Neural crest cell (in vitro differentiated cells): ENCODE data around the gene LYL1. TPM values are rescaled to one million over a fixed set of nuclear protein-coding genes. Genes with fewer than 3 reads are reported as not detected.

Experiments used
- DNase-seq: peaks from one replicate; pipeline ENCODE4 v3.0.0; 2021; ENCODE audit warnings: low read depth, mixed read lengths, low spot score
- H3K27ac Mint-ChIP-seq: one replicate; pipeline ENCODE4 v1.8.0; 2021; ENCODE audit warnings: mild to moderate bottlenecking, mixed read lengths; ENCODE audit not compliant: unreplicated experiment
- H3K27me3 Mint-ChIP-seq: 2 replicates; pipeline ENCODE4 v1.8.0; 2021; ENCODE audit warnings: low read depth, mild to moderate bottlenecking, mixed read lengths
- H3K36me3 Mint-ChIP-seq: 2 replicates; pipeline ENCODE4 v1.8.0; 2021; ENCODE audit warnings: low read depth, mild to moderate bottlenecking, mixed read lengths
- H3K4me1 Mint-ChIP-seq: 2 replicates; pipeline ENCODE4 v1.8.0; 2021; ENCODE audit warnings: mixed read lengths
- H3K4me3 Mint-ChIP-seq: one replicate; pipeline ENCODE4 v1.8.0; 2021; ENCODE audit warnings: mild to moderate bottlenecking, mixed read lengths
- H3K9me3 Mint-ChIP-seq: 2 replicates; pipeline ENCODE4 v1.8.0; 2021; ENCODE audit warnings: mixed read lengths
- total RNA-seq: library from RNA; stranded (reverse); gene quantifications from 2 replicates; pipeline ENCODE4 v1.2.1, GENCODE V29; 2021
- TF ChIP-seq, protein P1 (sequence below): fragments of 200-600 bp; sonication (generic); conservative IDR thresholded peaks from 2 replicates; pipeline ENCODE4 v1.5.0; 2021; ENCODE audit warnings: antibody characterized with exemption, mild to moderate bottlenecking

LYL1 gene
- total RNA-seq, 1 donor from 2014 or later: 0.30 TPM

DNA sequence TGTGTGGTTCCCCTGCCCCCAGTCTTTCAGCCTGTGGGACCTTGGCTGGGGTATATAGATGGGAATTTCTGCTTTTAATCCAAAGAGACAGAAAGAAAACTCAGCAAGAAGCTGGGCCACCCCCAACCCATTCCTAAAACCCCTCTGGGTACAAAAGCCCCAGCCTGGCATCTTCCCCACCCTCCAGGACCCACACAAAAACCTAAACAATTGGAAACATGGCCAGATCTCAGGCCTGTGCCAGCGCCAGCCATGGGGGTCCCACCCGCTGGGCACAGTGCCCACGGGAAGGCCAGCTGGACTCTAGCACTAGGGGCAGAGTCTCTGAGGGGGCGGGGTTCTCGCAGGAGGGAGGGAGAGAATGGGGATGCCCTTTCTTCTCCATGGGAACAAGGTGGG, 8.6 kb downstream of the LYL1 start:
- TF ChIP-seq, protein P1, sequence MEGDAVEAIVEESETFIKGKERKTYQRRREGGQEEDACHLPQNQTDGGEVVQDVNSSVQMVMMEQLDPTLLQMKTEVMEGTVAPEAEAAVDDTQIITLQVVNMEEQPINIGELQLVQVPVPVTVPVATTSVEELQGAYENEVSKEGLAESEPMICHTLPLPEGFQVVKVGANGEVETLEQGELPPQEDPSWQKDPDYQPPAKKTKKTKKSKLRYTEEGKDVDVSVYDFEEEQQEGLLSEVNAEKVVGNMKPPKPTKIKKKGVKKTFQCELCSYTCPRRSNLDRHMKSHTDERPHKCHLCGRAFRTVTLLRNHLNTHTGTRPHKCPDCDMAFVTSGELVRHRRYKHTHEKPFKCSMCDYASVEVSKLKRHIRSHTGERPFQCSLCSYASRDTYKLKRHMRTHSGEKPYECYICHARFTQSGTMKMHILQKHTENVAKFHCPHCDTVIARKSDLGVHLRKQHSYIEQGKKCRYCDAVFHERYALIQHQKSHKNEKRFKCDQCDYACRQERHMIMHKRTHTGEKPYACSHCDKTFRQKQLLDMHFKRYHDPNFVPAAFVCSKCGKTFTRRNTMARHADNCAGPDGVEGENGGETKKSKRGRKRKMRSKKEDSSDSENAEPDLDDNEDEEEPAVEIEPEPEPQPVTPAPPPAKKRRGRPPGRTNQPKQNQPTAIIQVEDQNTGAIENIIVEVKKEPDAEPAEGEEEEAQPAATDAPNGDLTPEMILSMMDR: peak; percentile 2
- no peak overlapping the region for H3K27ac Mint-ChIP-seq
- no peak for DNase-seq
- H3K4me3 Mint-ChIP-seq: no peak overlapping the region
- no peaks in the 10 kb centered on the region for H3K9me3 Mint-ChIP-seq
- H3K36me3 Mint-ChIP-seq: no peaks in the 10 kb centered on the region
- peaks cover 24% of the 10 kb centered on the region for H3K4me1 Mint-ChIP-seq
- peaks cover 92% of the 10 kb centered on the region for H3K27me3 Mint-ChIP-seq

DNA sequence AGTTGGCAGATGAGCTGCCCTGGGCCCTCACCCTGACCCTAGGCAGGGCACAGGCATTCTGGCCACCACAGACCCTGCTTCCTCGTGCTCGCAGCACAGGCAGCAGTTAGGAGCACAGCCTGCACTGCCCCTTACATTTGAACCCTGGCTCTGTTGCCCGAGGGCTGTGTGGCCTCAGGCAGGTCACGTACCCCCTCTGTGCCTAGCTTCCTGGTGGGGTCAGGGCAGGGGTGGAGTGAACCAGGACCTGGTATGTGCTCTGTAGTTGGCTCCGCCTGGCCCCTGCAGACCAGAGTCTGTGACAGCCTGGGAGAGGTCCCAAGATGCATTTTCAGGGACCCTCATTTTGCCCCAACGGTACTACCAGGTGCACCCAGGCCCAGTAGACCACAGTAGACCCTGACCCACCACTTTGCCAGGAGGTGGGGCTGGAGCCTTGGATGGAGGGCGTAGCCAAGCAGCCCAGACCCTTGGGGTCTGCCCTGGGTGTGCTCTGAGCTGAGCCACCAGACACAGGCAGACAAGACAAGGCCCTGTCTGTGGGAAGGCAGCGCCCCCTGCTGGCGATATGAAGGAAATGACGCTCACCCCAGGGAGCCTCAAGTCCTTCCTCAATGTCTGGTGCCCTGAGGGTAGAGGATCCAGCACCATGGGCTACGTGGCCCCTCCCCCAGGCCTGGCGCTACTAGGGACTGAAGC, 9.1 kb downstream of the LYL1 start:
- Mint-ChIP-seq H3K27me3 (peaks cover 92% of the 10 kb centered on the region), H3K4me3 (no peak overlapping the region), H3K9me3 (no peaks in the 10 kb centered on the region), H3K36me3 (no peaks in the 10 kb centered on the region), H3K4me1 (peaks cover 23% of the 10 kb centered on the region), H3K27ac (no peak overlapping the region)
- TF ChIP-seq, protein P1: peak; percentile 97
- peak; percentile 81 for DNase-seq

DNA sequence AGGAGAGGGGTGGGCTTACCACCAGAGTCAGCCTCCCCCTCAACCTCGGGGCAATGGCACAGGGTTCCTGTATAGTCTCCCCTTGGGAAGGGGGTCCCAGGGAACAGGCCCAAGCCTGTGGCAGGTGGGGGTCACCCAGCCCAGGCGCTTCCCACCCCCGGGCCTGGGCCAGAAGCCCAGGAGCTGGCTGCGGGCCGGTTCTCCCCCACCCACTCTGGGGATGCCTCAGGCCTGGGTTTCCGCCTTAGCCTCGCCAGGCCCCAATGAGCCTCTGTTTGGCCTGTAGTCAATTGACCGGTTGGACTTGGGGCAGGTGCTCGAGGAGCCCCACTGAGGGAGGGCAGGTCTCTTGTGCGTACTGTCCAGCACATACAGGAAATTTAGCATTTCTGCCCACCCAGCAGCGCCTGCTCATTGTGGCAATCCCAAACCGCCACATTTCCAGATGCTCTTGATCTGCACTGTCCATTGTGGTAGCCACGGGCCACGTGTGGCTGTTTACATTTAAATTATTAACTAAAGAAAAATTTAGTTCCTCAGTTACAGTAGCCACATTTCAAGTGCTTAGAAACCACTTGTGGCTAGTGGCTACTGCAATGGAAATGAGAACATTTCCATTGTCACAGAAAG, 9.9 kb downstream of the LYL1 start:
- Mint-ChIP-seq H3K36me3 (no peaks in the 10 kb centered on the region), H3K27ac (no peak overlapping the region), H3K27me3 (peaks cover 90% of the 10 kb centered on the region), H3K9me3 (no peaks in the 10 kb centered on the region), H3K4me3 (no peak overlapping the region), H3K4me1 (peaks cover 19% of the 10 kb centered on the region)
- TF ChIP-seq, protein P1: no peak
- DNase-seq: no peak

DNA sequence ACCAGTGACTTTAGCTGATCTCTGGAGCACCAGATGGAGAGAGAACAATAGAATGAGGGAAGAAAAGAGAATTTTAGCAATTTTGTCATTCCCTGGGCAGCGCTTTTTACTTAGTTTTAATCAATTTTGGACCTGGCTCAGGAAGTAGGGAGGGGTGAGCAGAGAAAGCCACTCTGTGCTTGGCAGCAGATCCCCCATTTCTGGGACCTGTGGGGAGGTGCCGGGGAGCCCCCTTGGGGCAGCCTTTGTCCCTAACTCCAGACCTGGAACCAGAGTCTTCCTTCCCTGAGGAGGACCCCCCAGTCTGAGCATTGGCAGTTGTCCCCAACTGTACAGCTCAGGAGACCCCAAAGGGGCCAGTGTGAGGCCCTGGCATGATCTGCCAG, 10.5 kb downstream of the LYL1 start:
- Mint-ChIP-seq H3K27me3 (peaks cover 89% of the 10 kb centered on the region), H3K9me3 (no peaks in the 10 kb centered on the region), H3K4me1 (peaks cover 19% of the 10 kb centered on the region), H3K36me3 (no peaks in the 10 kb centered on the region), H3K27ac (no peak overlapping the region), H3K4me3 (no peak overlapping the region)
- DNase-seq: no peak
- TF ChIP-seq, protein P1: no peak

DNA sequence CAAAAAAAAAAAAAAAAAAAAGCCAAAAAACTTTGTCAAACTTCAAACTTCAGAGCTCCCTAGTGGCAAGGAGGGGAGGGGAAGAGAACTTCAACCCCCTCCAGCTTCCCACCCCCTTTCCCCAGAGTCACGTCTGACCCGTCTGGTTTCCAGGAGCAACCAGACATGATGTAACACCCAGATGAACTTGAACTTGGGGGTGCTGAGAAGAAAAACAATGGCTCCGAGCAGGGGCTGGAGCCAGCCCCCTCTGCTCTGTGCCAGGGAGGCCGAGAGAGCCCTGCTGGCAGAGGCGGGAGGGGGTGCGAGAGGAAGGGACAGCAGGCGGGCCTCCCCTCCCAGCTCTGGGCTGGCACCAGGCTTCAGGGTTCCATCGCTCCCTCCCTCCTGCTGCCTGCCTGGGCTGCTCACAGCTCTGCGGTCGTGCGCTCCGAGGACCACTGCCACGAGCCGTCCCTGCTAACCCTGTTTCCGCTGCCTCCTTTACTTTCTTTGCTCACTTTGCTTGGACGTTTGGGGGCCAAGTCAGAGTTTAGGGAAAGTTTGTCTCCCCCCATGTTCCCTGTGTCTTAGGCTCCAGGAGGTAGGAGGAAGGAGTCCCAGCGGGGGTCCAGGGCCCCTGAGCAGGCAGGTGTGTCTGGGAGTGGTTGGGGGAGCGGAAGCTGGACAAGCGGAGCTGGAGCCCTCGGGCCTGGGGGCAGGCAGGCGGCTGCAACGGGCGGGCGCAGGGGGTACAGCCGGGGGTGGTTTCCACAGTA, 11.1 kb downstream of the LYL1 start:
- no peaks in the 10 kb centered on the region for H3K36me3 Mint-ChIP-seq
- peaks cover 89% of the 10 kb centered on the region for H3K27me3 Mint-ChIP-seq
- DNase-seq: no peak
- peaks cover 19% of the 10 kb centered on the region for H3K4me1 Mint-ChIP-seq
- H3K27ac Mint-ChIP-seq: no peak overlapping the region
- no peaks in the 10 kb centered on the region for H3K9me3 Mint-ChIP-seq
- TF ChIP-seq, protein P1: no peak
- H3K4me3 Mint-ChIP-seq: no peak overlapping the region
